Measurements from ENCODE around the gene TACC2. TPM values are rescaled to one million over a fixed set of nuclear protein-coding genes. Genes with fewer than 3 reads are reported as not detected.

Gene TACC2
- total RNA-seq, 1 donor from 2014 or later, result 56.6 TPM

DNA sequence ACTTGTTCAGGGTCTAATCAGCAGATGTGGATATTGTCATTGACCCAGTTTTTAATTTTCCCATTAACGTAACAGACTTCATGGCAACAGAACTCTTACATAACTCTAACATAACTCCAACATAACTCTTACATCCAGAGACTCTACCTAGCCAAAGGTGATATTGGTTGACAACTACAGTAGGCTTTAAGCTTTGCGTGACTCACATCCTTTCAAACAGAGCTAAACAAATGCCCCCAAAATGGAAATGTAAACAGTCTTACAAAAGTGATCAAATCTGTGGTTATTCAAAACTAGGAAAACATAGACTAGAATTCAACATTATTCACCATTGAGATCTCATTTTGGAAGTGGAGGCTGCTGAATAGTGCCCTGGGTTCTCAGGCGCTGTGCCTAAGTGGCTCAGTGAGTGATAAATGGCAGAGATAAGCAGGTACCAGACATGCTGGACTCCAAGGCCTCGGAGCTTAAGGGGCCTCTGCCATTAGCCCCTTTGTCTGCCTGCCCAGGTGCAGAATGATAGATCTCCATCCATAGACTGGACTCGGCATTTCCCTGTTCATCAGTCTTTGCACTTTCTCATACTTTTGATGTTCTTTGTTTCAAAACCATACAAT is 247.8 kb downstream of the TACC2 start:
- H3K4me1 Mint-ChIP-seq (ENCODE audit: low read depth), result peaks cover 17% of the 10 kb centered on the region
- DNase-seq (ENCODE audit: low spot score), result no peak
- no peaks in the 10 kb centered on the region for H3K27me3 Mint-ChIP-seq (ENCODE audit: low read depth)
- TF ChIP-seq CTCF (IDR thresholded peaks at IDR 0.05), result no peak
- no peak overlapping the region for H3K4me3 Mint-ChIP-seq (ENCODE audit: unreplicated experiment)
- H3K9me3 Mint-ChIP-seq (ENCODE audit: low read depth), result no peaks in the 10 kb centered on the region
- no peak overlapping the region for H3K27ac Mint-ChIP-seq (ENCODE audit: unreplicated experiment)
- H3K36me3 Mint-ChIP-seq (ENCODE audit: low read depth), result peaks cover 21% of the 10 kb centered on the region

DNA sequence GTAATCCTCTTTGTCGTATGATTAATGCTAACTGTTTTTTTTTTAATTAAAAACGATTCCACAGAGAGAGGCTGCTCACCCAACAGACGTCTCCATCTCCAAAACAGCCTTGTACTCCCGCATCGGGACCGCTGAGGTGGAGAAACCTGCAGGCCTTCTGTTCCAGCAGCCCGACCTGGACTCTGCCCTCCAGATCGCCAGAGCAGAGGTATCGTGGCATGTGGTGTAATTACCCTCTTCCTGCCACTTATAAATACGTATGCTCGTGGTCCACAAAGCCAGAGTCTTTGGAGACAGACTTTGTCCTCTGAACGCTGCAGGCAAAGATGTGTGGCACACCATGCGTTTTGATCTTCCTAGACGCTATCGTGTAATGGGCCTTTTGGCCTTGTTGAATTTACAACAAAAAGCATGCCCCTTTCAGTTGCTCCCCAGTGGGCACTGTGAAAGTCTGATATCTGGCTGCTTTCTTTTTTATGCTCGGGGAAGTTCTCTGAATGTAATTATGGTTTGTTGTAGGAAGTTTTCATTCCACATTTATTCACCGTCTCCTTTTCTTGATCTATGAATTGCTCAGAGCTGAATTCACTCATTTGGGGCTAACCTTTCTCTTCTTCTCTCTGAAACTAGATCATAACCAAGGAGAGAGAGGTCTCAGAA is 248.5 kb downstream of the TACC2 start:
- no peak overlapping the region for H3K27ac Mint-ChIP-seq (ENCODE audit: unreplicated experiment)
- DNase-seq (ENCODE audit: low spot score), result no peak
- peaks cover 25% of the 10 kb centered on the region for H3K36me3 Mint-ChIP-seq (ENCODE audit: low read depth)
- TF ChIP-seq CTCF (IDR thresholded peaks at IDR 0.05), result no peak
- no peak overlapping the region for H3K4me3 Mint-ChIP-seq (ENCODE audit: unreplicated experiment)
- peaks cover 10% of the 10 kb centered on the region for H3K4me1 Mint-ChIP-seq (ENCODE audit: low read depth)
- H3K9me3 Mint-ChIP-seq (ENCODE audit: low read depth), result no peaks in the 10 kb centered on the region
- no peaks in the 10 kb centered on the region for H3K27me3 Mint-ChIP-seq (ENCODE audit: low read depth)

DNA sequence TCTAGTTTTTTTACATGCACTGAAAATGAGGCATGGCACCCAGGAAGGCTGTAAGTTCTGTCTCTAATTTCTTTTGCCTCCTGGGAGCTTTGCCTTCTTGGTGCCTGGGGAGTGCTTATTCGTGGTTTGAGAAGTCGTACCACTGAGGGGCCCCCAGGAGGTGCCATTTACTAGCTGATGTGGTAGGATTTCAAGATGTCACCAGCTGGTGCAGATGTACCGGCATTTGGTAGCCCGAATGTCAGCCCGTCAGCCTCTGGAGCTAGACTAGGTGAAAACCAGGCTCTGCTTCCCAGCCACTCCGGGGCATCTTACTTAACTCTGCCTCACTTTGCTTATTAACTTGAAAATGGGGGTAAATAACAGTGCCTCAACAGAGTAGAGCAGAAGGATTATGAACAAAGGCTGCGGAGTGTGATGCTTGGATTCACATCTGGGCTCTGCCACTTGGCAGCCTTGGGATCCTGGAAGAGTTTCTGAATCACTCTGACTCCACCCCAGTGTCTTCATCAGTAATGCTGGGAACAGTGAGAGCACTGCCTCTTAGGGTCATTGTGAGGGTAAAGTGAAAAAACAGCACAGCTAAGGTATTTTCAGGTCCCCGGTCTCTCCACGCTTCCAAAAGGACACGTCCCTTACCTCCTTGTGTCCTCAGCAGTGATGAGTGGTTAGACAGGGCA is 250.8 kb downstream of the TACC2 start:
- H3K27me3 Mint-ChIP-seq (ENCODE audit: low read depth), result no peaks in the 10 kb centered on the region
- H3K36me3 Mint-ChIP-seq (ENCODE audit: low read depth), result peaks cover 31% of the 10 kb centered on the region
- no peaks in the 10 kb centered on the region for H3K4me1 Mint-ChIP-seq (ENCODE audit: low read depth)
- no peak for TF ChIP-seq CTCF (IDR thresholded peaks at IDR 0.05)
- no peak overlapping the region for H3K4me3 Mint-ChIP-seq (ENCODE audit: unreplicated experiment)
- DNase-seq (ENCODE audit: low spot score), result no peak
- H3K27ac Mint-ChIP-seq (ENCODE audit: unreplicated experiment), result no peak overlapping the region
- H3K9me3 Mint-ChIP-seq (ENCODE audit: low read depth), result no peaks in the 10 kb centered on the region

- TF ChIP-seq CTCF (IDR thresholded peaks at IDR 0.05), result no peak
- H3K9me3 Mint-ChIP-seq (ENCODE audit: low read depth), result no peaks in the 10 kb centered on the region
- H3K4me1 Mint-ChIP-seq (ENCODE audit: low read depth), result no peaks in the 10 kb centered on the region
- no peak overlapping the region for H3K4me3 Mint-ChIP-seq (ENCODE audit: unreplicated experiment)
- no peak overlapping the region for H3K27ac Mint-ChIP-seq (ENCODE audit: unreplicated experiment)
- no peaks in the 10 kb centered on the region for H3K27me3 Mint-ChIP-seq (ENCODE audit: low read depth)
- peaks cover 34% of the 10 kb centered on the region for H3K36me3 Mint-ChIP-seq (ENCODE audit: low read depth)
- no peak for DNase-seq (ENCODE audit: low spot score)
Observed at GRCh38 chr10:122240401-122240800, 251.4 kb downstream of the TACC2 start.

DNA sequence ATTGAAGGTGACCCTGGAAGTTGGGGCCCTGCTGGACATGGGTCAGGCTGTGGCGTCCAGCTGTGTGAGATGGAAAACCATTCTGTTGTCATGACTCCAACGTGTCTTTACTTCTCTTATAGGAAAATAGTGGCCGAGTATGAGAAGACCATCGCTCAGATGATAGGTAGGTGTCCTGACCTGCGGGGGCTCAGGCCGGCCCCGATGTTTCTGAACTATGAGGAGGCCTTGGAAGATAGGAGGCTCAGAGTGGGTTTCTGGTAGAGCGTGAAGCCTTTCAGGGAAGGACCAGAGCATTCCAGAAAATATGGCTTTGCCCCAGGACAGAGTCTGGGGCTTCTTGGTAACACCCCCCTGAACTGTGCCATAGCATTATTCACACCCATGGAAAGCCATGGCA is 252.9 kb downstream of the TACC2 start:
- no peaks in the 10 kb centered on the region for H3K9me3 Mint-ChIP-seq (ENCODE audit: low read depth)
- no peak overlapping the region for H3K4me3 Mint-ChIP-seq (ENCODE audit: unreplicated experiment)
- DNase-seq (ENCODE audit: low spot score), result no peak
- H3K27me3 Mint-ChIP-seq (ENCODE audit: low read depth), result no peaks in the 10 kb centered on the region
- H3K36me3 Mint-ChIP-seq (ENCODE audit: low read depth), result peaks cover 37% of the 10 kb centered on the region
- no peak overlapping the region for H3K27ac Mint-ChIP-seq (ENCODE audit: unreplicated experiment)
- no peak for TF ChIP-seq CTCF (IDR thresholded peaks at IDR 0.05)
- no peaks in the 10 kb centered on the region for H3K4me1 Mint-ChIP-seq (ENCODE audit: low read depth)

Measured in chondrocyte (in vitro differentiated cells).